K562 (cell line): Measurements from ENCODE around the gene P4HB. TPM values are rescaled to one million over a fixed set of nuclear protein-coding genes. Genes with fewer than 3 reads are reported as not detected.
A peak's percentile ranks its signal among the peaks of the same experiment; 100 is the strongest.

Experiments
- AFF4 ChIP-seq: sonication (generic); formaldehyde crosslinking; IDR thresholded peaks from 2 replicates; pipeline ENCODE4 v1.8.0; 2023; ENCODE audit warnings: mild to moderate bottlenecking, missing genetic modification reagents
- CBX2 ChIP-seq: fragments of 200-600 bp; sonication (generic); IDR thresholded peaks from one replicate; pipeline ENCODE4 v1.6.1; 2012; ENCODE audit warnings: mild to moderate bottlenecking, low read length, inconsistent platforms; ENCODE audit not compliant: insufficient read depth, poor library complexity, severe bottlenecking
- GATAD2A ChIP-seq: fragments of 450-650 bp; IDR thresholded peaks from 2 replicates; pipeline ENCODE4 v1.6.1; 2017
- HINFP ChIP-seq: fragments of 450-650 bp; conservative IDR thresholded peaks from 2 replicates; pipeline ENCODE4 v1.6.1; 2016; ENCODE audit warnings: missing genetic modification characterization, low read depth, mild to moderate bottlenecking, control low read depth, missing compliant biosample characterization
- MAZ ChIP-seq, 2 experiments: fragments of 450-650 bp in 1 of 2; sonication (generic) in 1 of 2; formaldehyde crosslinking; IDR thresholded peaks in 1 of 2; conservative IDR thresholded peaks in 1 of 2; 2 replicates each; pipeline versions ENCODE4 v1.4.0 to v1.5.0; 2020; ENCODE audit warnings: mild to moderate bottlenecking in 1 of 2, missing genetic modification reagents in 1 of 2
- RBM22 ChIP-seq: fragments of 200-400 bp; formaldehyde crosslinking; IDR thresholded peaks from 2 replicates; pipeline ENCODE4 v1.6.1; 2018; ENCODE audit warnings: low read length, low read depth; ENCODE audit not compliant: poor library complexity, severe bottlenecking
- SP1 ChIP-seq: sonication (generic); formaldehyde crosslinking; IDR thresholded peaks from 2 replicates; pipeline ENCODE4 v1.8.1; 2022; ENCODE audit warnings: mild to moderate bottlenecking, missing genetic modification reagents
- ZBTB11 ChIP-seq, 3 experiments: fragments of 200-800 bp in 1 of 3; fragments of 250-450 bp in 1 of 3; fragments of 450-650 bp in 1 of 3; sonication (Bioruptor Pico) in 1 of 3; sonication (Bioruptor generic) in 1 of 3; formaldehyde crosslinking in 1 of 3; IDR thresholded peaks; 2 replicates each; pipeline versions ENCODE4 v1.6.1 to v1.8.0; 2016 to 2022; ENCODE audit warnings: mild to moderate bottlenecking in 2 of 3, missing genetic modification characterization in 2 of 3, missing compliant biosample characterization in 1 of 3, moderate library complexity in 1 of 3
- ZBTB12 ChIP-seq: fragments of 250-450 bp; sonication (Bioruptor Pico); IDR thresholded peaks from 2 replicates; pipeline ENCODE4 v1.4.0; 2020
- ZFP91 ChIP-seq: sonication (generic); formaldehyde crosslinking; IDR thresholded peaks from 2 replicates; pipeline ENCODE4 v1.8.0; 2022; ENCODE audit warnings: mild to moderate bottlenecking, missing genetic modification reagents
- ZNF253 ChIP-seq: fragments of 250-450 bp; sonication (Bioruptor Pico); conservative IDR thresholded peaks from 2 replicates; pipeline ENCODE4 v1.6.1; 2021; ENCODE audit warnings: mild to moderate bottlenecking
- polyA plus RNA-seq, 8 experiments: library from polyadenylated mRNA; depleted of rRNA in 4 of 8; stranded (reverse) in 5 of 8; unstranded in 3 of 8; fragments of >200 nt; fragmentation: Nextera tagmentation in 2 of 8; fragmentation: Illumina TruSeq in 1 of 8; extraction: Ambion mirVana in 2 of 8; extraction: Trizol in 1 of 8; gene quantifications; 2 replicates each; pipeline versions ENCODE4 v1.2.1 to v1.2.3, GENCODE V29; 2011 to 2014; ENCODE audit warnings: inconsistent platforms in 1 of 8, missing spikeins in 1 of 8
- total RNA-seq, 7 experiments: library from RNA; depleted of rRNA in 6 of 7; stranded (reverse); fragments of >200 nt in 6 of 7; fragmentation: Illumina TruSeq in 2 of 7; extraction: Trizol in 2 of 7; gene quantifications; 2 replicates each; pipeline versions ENCODE4 v1.2.1 to v1.2.3, GENCODE V29; 2011 to 2021; ENCODE audit warnings: low replicate concordance in 1 of 7

The P4HB gene
- total and polyA plus RNA-seq, 9 of the 15 experiments (the other 6 are each of a cell fraction or from before 2014, with no cell fraction given): 4.4 to 645 (median 325) TPM

GRCh38 chr17:81866440-81867169, 6.3 kb upstream of the P4HB start (continued):
- TF ChIP-seq AFF4 (no peak), ZBTB12 (CRISPR knock-in tag) (no peak), ZNF253 (no peak), GATAD2A (no peak), CBX2 (no peak), ZFP91 (CRISPR knock-in tag) (no peak), MAZ (CRISPR knock-in tag; conservative IDR thresholded peaks at IDR 0.05 in 1 of 2, IDR thresholded peaks at IDR 0.05 in 1 of 2) (0 out of 4 replicates have a peak, but pooled peaks of 1 of the 2 experiments have one; percentile 9), ZBTB11 (CRISPR knock-in tag; IDR thresholded peaks at IDR 0.05) (no peak), SP1 (CRISPR knock-in tag) (peak; percentile 61), RBM22 (peak; percentile 96), HINFP (tag) (no peak)
